Measurements from ENCODE around the gene ADARB1.

Gene ADARB1

DNA sequence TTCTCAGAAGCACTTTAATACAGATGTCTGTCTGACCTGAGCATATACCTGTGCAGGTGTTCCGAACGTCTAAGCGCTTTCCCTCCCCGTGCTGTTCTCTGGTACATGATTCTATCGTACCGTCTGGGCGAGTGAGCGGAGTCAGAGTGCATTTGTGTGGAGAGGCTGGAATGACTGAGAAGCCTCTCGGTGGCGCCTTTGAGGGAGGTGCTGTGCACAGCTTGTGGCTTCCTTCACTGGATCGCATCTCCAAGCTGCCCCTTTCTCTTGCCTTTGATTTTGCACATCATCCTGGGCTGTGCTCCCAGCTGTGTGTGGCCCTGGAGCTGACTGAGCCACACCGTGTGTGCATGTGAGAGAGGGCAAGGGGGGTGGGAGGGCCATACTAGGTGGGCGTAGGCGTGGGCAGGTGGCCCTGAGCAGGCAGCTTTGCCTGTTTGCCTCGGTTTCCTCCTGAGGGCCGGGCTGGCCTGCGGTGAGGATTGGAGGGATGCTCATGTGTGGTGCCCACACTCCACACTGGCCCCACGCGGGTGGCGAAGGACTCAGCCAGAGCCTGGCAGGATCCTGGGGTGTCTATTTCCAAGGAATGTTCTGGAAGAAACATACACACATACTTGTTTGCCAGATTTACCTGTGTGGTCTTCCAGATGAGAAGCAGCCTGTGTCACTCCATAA, 105.3 kb downstream of the ADARB1 start:
- no peak for TF ChIP-seq CTCF (IDR thresholded peaks at IDR 0.05)
- peak; percentile 45 for DNase-seq (ENCODE audit: low spot score)
- no peak overlapping the region for H3K4me3 ChIP-seq
- no peak overlapping the region for H3K27ac ChIP-seq

DNA sequence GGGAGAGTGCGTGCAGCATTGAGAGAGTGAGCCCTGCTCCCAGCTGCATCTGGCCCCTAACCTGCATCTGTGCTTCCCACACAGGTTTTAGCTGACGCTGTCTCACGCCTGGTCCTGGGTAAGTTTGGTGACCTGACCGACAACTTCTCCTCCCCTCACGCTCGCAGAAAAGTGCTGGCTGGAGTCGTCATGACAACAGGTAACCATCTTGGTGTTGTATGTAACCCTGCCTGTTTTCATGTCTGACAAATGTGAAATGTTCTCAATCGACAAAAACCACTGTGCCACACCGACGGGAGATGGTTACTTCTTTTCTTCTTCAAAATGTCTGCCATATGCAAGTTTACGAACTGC, 105.8 kb downstream of the ADARB1 start:
- no peak for TF ChIP-seq CTCF (IDR thresholded peaks at IDR 0.05)

DNA sequence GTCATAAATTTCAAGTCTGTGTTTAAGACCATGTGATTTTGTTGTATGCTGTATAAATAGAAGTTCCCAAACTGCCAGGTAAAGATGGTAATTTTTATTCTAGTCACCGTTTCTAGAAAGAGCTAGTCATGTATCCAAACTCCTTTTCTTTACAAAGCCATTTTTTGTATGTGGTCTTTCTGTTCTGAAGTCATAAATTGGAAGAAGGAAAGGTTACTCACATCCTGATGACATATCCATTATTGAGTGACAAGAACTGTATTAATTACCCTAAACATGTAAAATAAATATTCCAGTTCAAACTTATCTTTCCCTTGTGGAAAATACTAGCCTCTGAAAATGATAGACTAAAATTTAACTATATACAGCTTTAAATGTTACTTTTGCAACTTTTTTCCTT, 108.6 kb downstream of the ADARB1 start:
- no peak overlapping the region for H3K27ac ChIP-seq
- no peak for TF ChIP-seq CTCF (IDR thresholded peaks at IDR 0.05)
- no peak overlapping the region for H3K4me3 ChIP-seq
- DNase-seq (ENCODE audit: low spot score) = no peak

More for the DNA sequence above, 105.8 kb downstream of the ADARB1 start:
- Histone ChIP-seq H3K4me3 (no peak overlapping the region), H3K27ac (no peak overlapping the region)
- no peak for DNase-seq (ENCODE audit: low spot score)

DNA sequence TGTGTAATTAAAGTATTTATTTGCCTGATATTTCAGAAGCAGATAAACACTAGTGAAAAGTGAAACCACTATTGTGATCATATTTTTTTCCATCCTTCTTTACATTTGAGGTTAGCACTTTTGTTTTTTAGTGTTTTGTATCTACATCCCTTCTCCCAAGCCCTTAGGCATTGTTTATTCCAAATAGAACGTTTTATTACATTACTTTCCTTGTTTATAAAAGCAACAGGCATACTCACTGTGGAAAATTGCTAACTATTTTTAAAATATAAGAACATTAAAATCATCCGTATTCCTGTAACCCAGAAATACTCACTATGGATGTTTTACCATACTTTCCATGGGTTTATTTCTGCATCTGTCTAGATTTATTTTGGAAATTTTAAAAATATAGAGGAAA, 109.5 kb downstream of the ADARB1 start:
- H3K27ac ChIP-seq = no peak overlapping the region
- no peak overlapping the region for H3K4me3 ChIP-seq
- TF ChIP-seq CTCF (IDR thresholded peaks at IDR 0.05) = no peak
- DNase-seq (ENCODE audit: low spot score) = no peak

GRCh38 chr21:45184869-45185268, 110.5 kb downstream of the ADARB1 start:
- DNase-seq (ENCODE audit: low spot score) = no peak
- no peak for TF ChIP-seq CTCF (IDR thresholded peaks at IDR 0.05)
- no peak overlapping the region for H3K4me3 ChIP-seq

GRCh38 chr21:45186709-45187108, 112.3 kb downstream of the ADARB1 start:
- TF ChIP-seq CTCF (IDR thresholded peaks at IDR 0.05) = no peak
- no peak overlapping the region for H3K27ac ChIP-seq
- DNase-seq (ENCODE audit: low spot score) = no peak
- H3K4me3 ChIP-seq = no peak overlapping the region

More at GRCh38 chr21:45184869-45185268, 110.5 kb downstream of the ADARB1 start:
- no peak overlapping the region for H3K27ac ChIP-seq

- TF ChIP-seq CTCF (IDR thresholded peaks at IDR 0.05) = no peak
- DNase-seq (ENCODE audit: low spot score) = no peak
- Histone ChIP-seq H3K27ac (no peak overlapping the region), H3K4me3 (no peak overlapping the region)
These were observed 113.3 kb downstream of the ADARB1 start for GRCh38 chr21:45187646-45188045.
